Activated B cell treated with CpG ODN at 0.5 μM for 24 hours (primary cell): ENCODE results near the gene VARS2. TPM values are rescaled to one million over a fixed set of nuclear protein-coding genes. Genes with fewer than 3 reads are reported as not detected.

ENCODE experiments used
- ATAC-seq: fragments of 200-7000 bp; cut with Tn5 transposase; one replicate; pipeline ENCODE4 v1.10.0; 2021; ENCODE audit warnings: low read depth, mild to moderate bottlenecking, moderate library complexity
- CTCF ChIA-PET: fragments of 350-600 bp; sonication (Branson Sonifier 250); formaldehyde crosslinking; loops from one replicate; lab custom pipeline; 2021; ENCODE audit warnings: antibody characterized with exemption; lab: Charles Lee
- POLR2A ChIA-PET: fragments of 350-600 bp; sonication (Branson Sonifier 250); formaldehyde crosslinking; loops from one replicate; lab custom pipeline; 2021; ENCODE audit warnings: antibody characterized with exemption; lab: Charles Lee
- DNase-seq: peaks from one replicate; pipeline ENCODE4 v3.0.0; 2022
- H3K27ac Mint-ChIP-seq: one replicate; pipeline ENCODE4 v1.8.0; 2020; ENCODE audit warnings: mixed read lengths
- H3K27me3 Mint-ChIP-seq: one replicate; pipeline ENCODE4 v1.8.0; 2021; ENCODE audit warnings: mixed read lengths
- H3K36me3 Mint-ChIP-seq: one replicate; pipeline ENCODE4 v1.8.0; 2021; ENCODE audit warnings: low read depth, mixed read lengths
- H3K4me1 Mint-ChIP-seq: one replicate; pipeline ENCODE4 v1.8.0; 2021; ENCODE audit warnings: mixed read lengths
- H3K4me3 Mint-ChIP-seq: one replicate; pipeline ENCODE4 v1.8.0; 2020; ENCODE audit warnings: mild to moderate bottlenecking, mixed read lengths
- H3K9me3 Mint-ChIP-seq: one replicate; pipeline ENCODE4 v1.8.0; 2020; ENCODE audit warnings: mixed read lengths
- intact Hi-C: fragments of 100-400 bp; cut with micrococcal nuclease; formaldehyde crosslinking; loops from one replicate; pipeline ENCODE4 v1.15.1; 2024
- total RNA-seq: library from RNA; stranded (reverse); gene quantifications from 2 replicates; pipeline ENCODE4 v1.2.3, GENCODE V29; 2022
- TF ChIP-seq, protein P1 (sequence below): fragments of 200-600 bp; IDR thresholded peaks from one replicate; pipeline ENCODE4 v1.8.0; 2022; ENCODE audit warnings: antibody characterized with exemption, mild to moderate bottlenecking

VARS2 gene
- total RNA-seq, 1 donor from 2014 or later: 47.8 TPM

DNA sequence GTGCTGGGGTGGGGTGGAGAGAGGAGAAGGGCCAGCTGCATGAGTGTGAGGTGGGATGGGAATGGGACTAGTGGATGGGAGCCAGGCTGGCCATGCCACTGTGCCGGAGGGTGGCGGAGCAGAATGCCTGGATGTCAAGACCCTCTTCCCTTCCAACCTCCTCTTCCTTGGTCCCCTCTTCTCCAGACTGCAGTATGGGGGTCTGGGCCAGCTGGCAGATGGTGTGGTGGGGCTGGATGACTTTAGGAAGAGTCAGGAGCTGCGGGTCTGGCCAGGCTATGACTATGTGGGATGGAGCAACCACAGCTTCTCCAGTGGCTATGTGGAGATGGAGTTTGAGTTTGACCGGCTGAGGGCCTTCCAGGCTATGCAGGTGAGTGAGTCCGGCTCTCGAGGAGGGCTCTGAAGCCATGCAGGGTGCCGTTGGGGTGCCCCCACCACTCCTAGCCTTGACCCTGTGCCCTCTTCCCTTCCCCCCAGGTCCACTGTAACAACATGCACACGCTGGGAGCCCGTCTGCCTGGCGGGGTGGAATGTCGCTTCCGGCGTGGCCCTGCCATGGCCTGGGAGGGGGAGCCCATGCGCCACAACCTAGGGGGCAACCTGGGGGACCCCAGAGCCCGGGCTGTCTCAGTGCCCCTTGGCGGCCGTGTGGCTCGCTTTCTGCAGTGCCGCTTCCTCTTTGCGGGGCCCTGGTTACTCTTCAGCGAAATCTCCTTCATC lies 22.1 kb upstream of the VARS2 start:
- ChIA-PET POLR2A (no interaction called here), CTCF (interaction anchor here (1.0 kb wide), 1 partner anchor 22 kb away, joined by 3 read pairs; the partner anchor contains the start of gene VARS2)
- no peak overlapping the region for H3K27ac Mint-ChIP-seq
- H3K27me3 Mint-ChIP-seq: no peaks in the 10 kb centered on the region
- peaks cover 43% of the 10 kb centered on the region for H3K36me3 Mint-ChIP-seq
- DNase-seq (no peak), ATAC-seq (no peak)
- no peak overlapping the region for H3K4me3 Mint-ChIP-seq
- intact Hi-C loops: no loop called here
- no peaks in the 10 kb centered on the region for H3K9me3 Mint-ChIP-seq
- TF ChIP-seq, protein P1, sequence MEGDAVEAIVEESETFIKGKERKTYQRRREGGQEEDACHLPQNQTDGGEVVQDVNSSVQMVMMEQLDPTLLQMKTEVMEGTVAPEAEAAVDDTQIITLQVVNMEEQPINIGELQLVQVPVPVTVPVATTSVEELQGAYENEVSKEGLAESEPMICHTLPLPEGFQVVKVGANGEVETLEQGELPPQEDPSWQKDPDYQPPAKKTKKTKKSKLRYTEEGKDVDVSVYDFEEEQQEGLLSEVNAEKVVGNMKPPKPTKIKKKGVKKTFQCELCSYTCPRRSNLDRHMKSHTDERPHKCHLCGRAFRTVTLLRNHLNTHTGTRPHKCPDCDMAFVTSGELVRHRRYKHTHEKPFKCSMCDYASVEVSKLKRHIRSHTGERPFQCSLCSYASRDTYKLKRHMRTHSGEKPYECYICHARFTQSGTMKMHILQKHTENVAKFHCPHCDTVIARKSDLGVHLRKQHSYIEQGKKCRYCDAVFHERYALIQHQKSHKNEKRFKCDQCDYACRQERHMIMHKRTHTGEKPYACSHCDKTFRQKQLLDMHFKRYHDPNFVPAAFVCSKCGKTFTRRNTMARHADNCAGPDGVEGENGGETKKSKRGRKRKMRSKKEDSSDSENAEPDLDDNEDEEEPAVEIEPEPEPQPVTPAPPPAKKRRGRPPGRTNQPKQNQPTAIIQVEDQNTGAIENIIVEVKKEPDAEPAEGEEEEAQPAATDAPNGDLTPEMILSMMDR: no peak
- peaks cover 7% of the 10 kb centered on the region for H3K4me1 Mint-ChIP-seq

DNA sequence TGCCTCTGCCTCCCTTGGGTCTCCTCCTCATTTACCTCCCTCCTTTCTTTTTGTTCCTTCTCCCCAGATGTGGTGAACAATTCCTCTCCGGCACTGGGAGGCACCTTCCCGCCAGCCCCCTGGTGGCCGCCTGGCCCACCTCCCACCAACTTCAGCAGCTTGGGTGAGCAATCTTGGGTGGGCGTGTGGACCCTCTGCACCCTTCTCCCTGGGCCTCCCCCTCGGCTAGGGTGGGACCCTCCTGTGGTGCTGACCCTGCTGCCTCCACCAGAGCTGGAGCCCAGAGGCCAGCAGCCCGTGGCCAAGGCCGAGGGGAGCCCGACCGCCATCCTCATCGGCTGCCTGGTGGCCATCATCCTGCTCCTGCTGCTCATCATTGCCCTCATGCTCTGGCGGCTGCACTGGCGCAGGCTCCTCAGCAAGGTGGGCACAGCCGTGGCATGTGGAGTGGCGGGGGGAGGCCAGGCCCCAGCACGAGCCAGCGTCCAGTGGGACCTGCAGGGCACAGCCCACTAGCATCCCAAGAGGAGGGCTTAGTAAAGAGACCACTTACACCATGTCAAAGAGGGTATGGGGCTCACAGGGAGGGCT lies 20.9 kb upstream of the VARS2 start:
- no peak overlapping the region for H3K4me3 Mint-ChIP-seq
- ATAC-seq (no peak), DNase-seq (no peak)
- H3K27me3 Mint-ChIP-seq: no peaks in the 10 kb centered on the region
- ChIA-PET POLR2A (no interaction called here), CTCF (no interaction called here)
- TF ChIP-seq, protein P1: no peak
- no peak overlapping the region for H3K27ac Mint-ChIP-seq
- peaks cover 49% of the 10 kb centered on the region for H3K36me3 Mint-ChIP-seq
- peaks cover 2% of the 10 kb centered on the region for H3K4me1 Mint-ChIP-seq
- H3K9me3 Mint-ChIP-seq: no peaks in the 10 kb centered on the region
- intact Hi-C loops: no loop called here

DNA sequence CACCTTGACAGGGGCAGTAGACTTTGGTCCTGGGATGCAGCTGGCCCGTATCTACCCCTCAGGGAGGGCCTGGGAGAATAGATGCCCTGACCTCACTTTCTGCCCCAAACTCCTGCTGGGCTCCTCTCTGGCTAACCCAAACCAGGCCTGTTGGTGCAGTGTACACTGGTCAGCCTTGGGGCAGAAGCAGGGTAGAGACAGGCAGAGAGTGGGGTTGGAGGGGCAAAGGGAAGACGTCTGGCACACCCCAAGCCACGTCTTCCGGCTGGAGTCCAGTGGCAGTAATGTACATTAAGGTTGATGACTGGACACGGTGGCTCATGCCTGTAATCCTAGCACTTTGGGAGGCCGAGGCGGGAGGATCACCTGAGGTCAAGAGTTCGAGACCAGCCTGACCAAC lies 20.4 kb upstream of the VARS2 start:
- intact Hi-C loops: no loop called here
- H3K9me3 Mint-ChIP-seq: no peaks in the 10 kb centered on the region
- POLR2A ChIA-PET: no interaction called here
- no peaks in the 10 kb centered on the region for H3K27me3 Mint-ChIP-seq
- TF ChIP-seq, protein P1: no peak
- peaks cover 55% of the 10 kb centered on the region for H3K36me3 Mint-ChIP-seq
- CTCF ChIA-PET: no interaction called here
- no peak for DNase-seq
- ATAC-seq: no peak
- no peaks in the 10 kb centered on the region for H3K4me1 Mint-ChIP-seq
- no peak overlapping the region for H3K27ac Mint-ChIP-seq
- H3K4me3 Mint-ChIP-seq: no peak overlapping the region

DNA sequence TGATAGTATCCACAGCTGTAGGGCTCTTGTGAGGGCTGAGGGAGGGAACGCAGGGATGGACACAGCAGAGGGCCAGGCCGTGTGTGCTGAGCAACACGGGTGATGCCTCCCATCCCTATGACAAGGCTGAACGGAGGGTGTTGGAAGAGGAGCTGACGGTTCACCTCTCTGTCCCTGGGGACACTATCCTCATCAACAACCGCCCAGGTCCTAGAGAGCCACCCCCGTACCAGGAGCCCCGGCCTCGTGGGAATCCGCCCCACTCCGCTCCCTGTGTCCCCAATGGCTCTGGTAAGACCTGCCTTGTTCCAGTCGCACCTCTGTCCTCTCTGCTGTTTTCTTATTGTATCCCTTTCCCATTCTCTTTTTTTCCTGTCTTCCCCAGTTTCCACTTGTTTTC lies 19.7 kb upstream of the VARS2 start:
- intact Hi-C loops: no loop called here
- Mint-ChIP-seq H3K27ac (no peak overlapping the region), H3K36me3 (peaks cover 60% of the 10 kb centered on the region), H3K27me3 (no peaks in the 10 kb centered on the region), H3K4me1 (no peaks in the 10 kb centered on the region), H3K4me3 (no peak overlapping the region), H3K9me3 (no peaks in the 10 kb centered on the region)
- TF ChIP-seq, protein P1: no peak
- POLR2A ChIA-PET: no interaction called here
- DNase-seq (no peak), ATAC-seq (no peak)
- CTCF ChIA-PET: no interaction called here

DNA sequence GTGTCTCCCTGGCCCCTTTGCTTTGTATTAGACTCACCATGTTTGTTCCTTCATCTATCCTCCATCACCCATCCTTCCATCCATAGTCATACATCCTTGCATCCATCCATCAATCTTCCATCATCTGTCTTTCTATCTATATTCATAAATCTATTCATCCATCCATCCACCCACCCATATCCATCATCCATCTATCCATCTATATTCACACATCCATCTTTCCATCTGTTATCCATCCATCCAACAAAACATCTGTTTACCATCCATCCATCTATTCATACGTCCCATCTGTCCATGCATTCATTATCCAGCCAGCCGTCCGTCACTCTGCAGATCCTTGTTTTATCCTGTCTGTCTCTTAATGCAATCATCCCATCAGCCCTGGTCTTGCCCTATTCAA lies 19.1 kb upstream of the VARS2 start:
- ATAC-seq (no peak), DNase-seq (no peak)
- no peaks in the 10 kb centered on the region for H3K27me3 Mint-ChIP-seq
- peaks cover 60% of the 10 kb centered on the region for H3K36me3 Mint-ChIP-seq
- TF ChIP-seq, protein P1: no peak
- no peak overlapping the region for H3K4me3 Mint-ChIP-seq
- H3K4me1 Mint-ChIP-seq: no peaks in the 10 kb centered on the region
- ChIA-PET CTCF (no interaction called here), POLR2A (no interaction called here)
- intact Hi-C loops: no loop called here
- no peaks in the 10 kb centered on the region for H3K9me3 Mint-ChIP-seq
- no peak overlapping the region for H3K27ac Mint-ChIP-seq
